Measurements from ENCODE around the gene DROSHA. TPM values are rescaled to one million over a fixed set of nuclear protein-coding genes. Genes with fewer than 3 reads are reported as not detected.

The DROSHA gene
- total RNA-seq, 1 donor from 2014 or later, result 93.1 TPM

DNA sequence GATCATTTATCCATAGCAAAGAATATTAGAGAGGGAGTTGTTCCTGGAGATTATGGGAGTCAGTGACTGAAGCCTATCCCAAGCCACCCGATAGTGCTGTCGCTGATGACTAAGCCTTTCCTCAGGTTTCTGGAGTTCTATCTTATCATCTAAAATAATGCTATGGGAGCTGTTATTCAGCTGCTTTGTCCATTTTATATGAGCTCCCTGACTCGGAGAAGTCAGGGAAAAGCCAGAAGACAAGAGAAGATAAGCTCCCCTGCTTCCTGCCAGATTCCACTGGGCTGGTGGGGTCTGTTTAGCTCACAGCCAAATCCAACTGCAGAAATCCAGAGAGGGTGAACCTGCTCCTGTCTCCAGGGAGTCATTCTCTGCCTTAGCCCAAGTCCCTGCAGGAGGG lies 148.2 kb downstream of the DROSHA start:
- peaks cover 16% of the 10 kb centered on the region for H3K9me3 Mint-ChIP-seq
- peaks cover 11% of the 10 kb centered on the region for H3K4me1 Mint-ChIP-seq
- no peak overlapping the region for H3K4me3 Mint-ChIP-seq
- no peaks in the 10 kb centered on the region for H3K36me3 Mint-ChIP-seq
- DNase-seq (ENCODE audit: low spot score in 2 of 2, unreplicated experiment in 2 of 2), result no peak
- H3K27me3 Mint-ChIP-seq (ENCODE audit: low read depth), result peaks cover 1% of the 10 kb centered on the region
- H3K27ac Mint-ChIP-seq, result no peak overlapping the region
- TF ChIP-seq, protein P1, sequence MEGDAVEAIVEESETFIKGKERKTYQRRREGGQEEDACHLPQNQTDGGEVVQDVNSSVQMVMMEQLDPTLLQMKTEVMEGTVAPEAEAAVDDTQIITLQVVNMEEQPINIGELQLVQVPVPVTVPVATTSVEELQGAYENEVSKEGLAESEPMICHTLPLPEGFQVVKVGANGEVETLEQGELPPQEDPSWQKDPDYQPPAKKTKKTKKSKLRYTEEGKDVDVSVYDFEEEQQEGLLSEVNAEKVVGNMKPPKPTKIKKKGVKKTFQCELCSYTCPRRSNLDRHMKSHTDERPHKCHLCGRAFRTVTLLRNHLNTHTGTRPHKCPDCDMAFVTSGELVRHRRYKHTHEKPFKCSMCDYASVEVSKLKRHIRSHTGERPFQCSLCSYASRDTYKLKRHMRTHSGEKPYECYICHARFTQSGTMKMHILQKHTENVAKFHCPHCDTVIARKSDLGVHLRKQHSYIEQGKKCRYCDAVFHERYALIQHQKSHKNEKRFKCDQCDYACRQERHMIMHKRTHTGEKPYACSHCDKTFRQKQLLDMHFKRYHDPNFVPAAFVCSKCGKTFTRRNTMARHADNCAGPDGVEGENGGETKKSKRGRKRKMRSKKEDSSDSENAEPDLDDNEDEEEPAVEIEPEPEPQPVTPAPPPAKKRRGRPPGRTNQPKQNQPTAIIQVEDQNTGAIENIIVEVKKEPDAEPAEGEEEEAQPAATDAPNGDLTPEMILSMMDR (IDR thresholded peaks at IDR 0.05; ENCODE audit: unreplicated experiment), result no peak

DNA sequence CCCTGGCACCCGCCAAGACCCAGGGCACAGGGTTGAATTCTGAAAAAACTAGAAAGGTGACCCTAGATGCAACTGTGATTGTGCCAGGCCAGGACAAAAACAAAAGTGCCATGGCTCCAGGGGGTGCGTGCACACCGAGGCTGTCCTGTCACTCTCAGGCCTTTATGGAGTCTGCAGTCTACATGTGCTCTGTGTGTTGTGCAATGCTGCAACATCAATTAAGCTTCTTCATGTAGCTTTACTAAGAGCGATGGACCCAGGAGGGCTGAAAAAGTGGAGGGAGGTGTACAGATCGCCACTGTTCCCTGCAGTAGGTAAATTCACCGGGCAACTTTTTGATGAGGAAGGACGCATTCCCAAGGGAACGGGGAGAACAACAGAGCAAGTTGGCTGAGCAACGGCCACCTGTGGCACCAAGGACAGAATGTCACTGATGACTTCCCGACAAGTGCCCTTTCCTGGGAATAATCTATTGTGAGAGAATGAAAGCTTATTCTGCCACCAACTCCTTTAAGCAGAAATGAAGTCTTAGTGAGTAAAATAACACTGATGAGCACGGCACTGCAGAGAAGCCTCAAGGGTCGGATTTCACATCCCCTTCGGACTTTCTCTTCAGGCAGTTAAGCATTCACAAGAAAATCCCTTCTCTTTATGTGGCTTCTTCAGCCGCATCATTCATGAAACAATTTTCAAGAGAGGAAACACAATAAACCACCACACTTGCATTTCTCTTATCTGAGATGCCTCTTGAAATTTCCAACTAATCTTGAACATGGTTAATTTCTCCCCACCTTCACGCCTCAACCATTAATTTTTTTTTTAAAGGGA lies 149.6 kb downstream of the DROSHA start:
- no peak overlapping the region for H3K27ac Mint-ChIP-seq
- TF ChIP-seq, protein P1 (IDR thresholded peaks at IDR 0.05; ENCODE audit: unreplicated experiment), result no peak
- peaks cover 3% of the 10 kb centered on the region for H3K9me3 Mint-ChIP-seq
- H3K27me3 Mint-ChIP-seq (ENCODE audit: low read depth), result peaks cover 1% of the 10 kb centered on the region
- no peak for DNase-seq (ENCODE audit: low spot score in 2 of 2, unreplicated experiment in 2 of 2)
- H3K4me1 Mint-ChIP-seq, result peaks cover 11% of the 10 kb centered on the region
- no peak overlapping the region for H3K4me3 Mint-ChIP-seq
- no peaks in the 10 kb centered on the region for H3K36me3 Mint-ChIP-seq

DNA sequence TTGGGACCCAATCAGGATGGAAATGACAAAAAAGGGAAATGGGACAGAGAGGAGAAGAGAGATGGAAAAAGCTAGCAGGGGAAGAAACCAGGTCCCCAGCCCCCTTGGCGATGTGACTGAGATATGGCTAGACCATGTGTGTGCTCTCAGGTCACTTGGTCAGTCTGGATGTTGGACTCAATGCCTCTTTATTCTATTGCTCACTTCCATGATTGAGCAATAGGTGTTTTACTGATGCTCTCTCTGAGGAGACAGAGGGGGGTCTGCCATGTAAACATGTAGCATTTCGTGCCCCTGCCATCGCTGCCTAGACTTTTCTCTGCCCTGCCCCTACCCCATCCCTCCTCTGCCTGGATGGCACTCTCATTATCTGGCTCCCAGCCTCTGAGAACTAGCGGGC lies 150.6 kb downstream of the DROSHA start:
- peaks cover 1% of the 10 kb centered on the region for H3K27me3 Mint-ChIP-seq (ENCODE audit: low read depth)
- TF ChIP-seq, protein P1 (IDR thresholded peaks at IDR 0.05; ENCODE audit: unreplicated experiment), result no peak
- H3K36me3 Mint-ChIP-seq, result no peaks in the 10 kb centered on the region
- no peak for DNase-seq (ENCODE audit: low spot score in 2 of 2, unreplicated experiment in 2 of 2)
- no peak overlapping the region for H3K4me3 Mint-ChIP-seq
- no peak overlapping the region for H3K27ac Mint-ChIP-seq
- peaks cover 13% of the 10 kb centered on the region for H3K4me1 Mint-ChIP-seq
- no peaks in the 10 kb centered on the region for H3K9me3 Mint-ChIP-seq

DNA sequence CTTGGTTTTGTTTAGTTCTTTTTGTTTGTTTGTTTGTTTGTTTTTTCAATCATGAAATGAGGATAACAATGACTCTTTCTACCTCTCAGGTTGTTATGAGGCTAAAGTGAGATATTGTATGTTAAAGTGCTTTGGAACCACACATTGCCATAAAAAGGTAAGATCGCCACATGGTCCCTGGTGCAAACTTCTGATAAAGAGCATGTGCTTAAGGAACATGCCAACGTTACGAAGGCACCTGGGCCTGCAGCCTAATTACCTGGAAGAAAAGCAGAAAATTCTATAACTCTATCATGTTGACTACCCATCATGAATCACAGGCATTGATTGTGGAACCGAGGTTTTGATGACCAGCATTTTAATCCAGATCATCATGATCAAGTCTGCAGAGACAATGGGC lies 151.8 kb downstream of the DROSHA start:
- Mint-ChIP-seq H3K4me1 (peaks cover 13% of the 10 kb centered on the region), H3K4me3 (no peak overlapping the region), H3K9me3 (no peaks in the 10 kb centered on the region), H3K27ac (no peak overlapping the region), H3K36me3 (no peaks in the 10 kb centered on the region), H3K27me3 (ENCODE audit: low read depth) (peaks cover 1% of the 10 kb centered on the region)
- DNase-seq (ENCODE audit: low spot score in 2 of 2, unreplicated experiment in 2 of 2), result no peak
- TF ChIP-seq, protein P1 (IDR thresholded peaks at IDR 0.05; ENCODE audit: unreplicated experiment), result no peak

DNA sequence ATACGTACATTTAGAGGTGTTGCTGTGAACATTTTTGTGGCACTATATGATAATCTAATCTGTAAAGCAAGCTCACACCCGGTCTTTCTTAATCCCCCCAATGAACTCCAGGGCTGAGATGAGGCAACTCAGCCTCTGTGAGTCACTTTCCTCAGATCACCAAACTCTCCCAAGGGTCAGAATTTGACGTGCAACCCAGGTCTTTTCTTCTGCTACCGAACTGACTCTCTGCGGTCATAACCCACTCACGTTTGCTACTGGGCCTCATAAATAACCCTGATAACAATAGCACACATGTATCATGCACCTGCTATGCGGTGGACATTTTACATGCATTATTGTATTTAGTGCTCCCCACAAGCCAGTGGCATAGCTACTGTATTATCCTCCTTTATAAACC lies 153.1 kb downstream of the DROSHA start:
- no peak overlapping the region for H3K27ac Mint-ChIP-seq
- no peak overlapping the region for H3K4me3 Mint-ChIP-seq
- no peaks in the 10 kb centered on the region for H3K9me3 Mint-ChIP-seq
- peaks cover 1% of the 10 kb centered on the region for H3K27me3 Mint-ChIP-seq (ENCODE audit: low read depth)
- no peaks in the 10 kb centered on the region for H3K36me3 Mint-ChIP-seq
- DNase-seq (ENCODE audit: low spot score in 2 of 2, unreplicated experiment in 2 of 2), result no peak
- TF ChIP-seq, protein P1 (IDR thresholded peaks at IDR 0.05; ENCODE audit: unreplicated experiment), result no peak
- peaks cover 13% of the 10 kb centered on the region for H3K4me1 Mint-ChIP-seq
